Medulla oblongata (tissue), 1 donor: Measurements from ENCODE around the gene CILP2.

Source experiments
- DNase-seq: peaks from one replicate; pipeline ENCODE4 v3.0.0-alpha.2; 2015; ENCODE audit errors: extremely low spot score

Gene CILP2

GRCh38 chr19:19543640-19544039, 5.6 kb downstream of the CILP2 start:
- DNase-seq: no peak

DNA sequence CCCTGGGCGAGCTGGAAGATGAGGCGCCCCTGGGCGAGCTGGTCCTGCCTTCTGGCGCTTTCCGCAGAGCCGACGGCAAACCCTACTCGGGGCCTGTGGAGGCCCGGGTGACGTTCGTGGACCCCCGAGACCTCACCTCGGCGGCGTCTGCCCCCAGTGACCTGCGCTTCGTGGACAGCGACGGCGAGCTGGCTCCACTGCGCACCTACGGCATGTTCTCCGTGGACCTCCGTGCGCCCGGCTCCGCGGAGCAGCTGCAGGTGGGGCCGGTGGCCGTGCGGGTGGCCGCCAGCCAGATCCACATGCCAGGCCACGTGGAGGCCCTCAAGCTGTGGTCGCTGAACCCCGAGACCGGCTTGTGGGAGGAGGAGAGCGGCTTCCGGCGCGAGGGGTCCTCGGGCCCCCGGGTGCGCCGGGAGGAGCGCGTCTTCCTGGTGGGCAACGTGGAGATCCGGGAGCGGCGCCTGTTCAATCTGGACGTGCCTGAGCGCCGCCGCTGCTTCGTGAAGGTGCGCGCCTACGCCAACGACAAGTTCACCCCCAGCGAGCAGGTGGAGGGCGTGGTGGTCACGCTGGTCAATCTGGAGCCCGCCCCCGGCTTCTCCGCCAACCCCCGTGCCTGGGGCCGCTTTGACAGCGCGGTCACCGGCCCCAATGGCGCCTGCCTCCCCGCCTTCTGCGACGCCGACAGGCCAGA, 6.3 kb downstream of the CILP2 start:
- DNase-seq: no peak

DNA sequence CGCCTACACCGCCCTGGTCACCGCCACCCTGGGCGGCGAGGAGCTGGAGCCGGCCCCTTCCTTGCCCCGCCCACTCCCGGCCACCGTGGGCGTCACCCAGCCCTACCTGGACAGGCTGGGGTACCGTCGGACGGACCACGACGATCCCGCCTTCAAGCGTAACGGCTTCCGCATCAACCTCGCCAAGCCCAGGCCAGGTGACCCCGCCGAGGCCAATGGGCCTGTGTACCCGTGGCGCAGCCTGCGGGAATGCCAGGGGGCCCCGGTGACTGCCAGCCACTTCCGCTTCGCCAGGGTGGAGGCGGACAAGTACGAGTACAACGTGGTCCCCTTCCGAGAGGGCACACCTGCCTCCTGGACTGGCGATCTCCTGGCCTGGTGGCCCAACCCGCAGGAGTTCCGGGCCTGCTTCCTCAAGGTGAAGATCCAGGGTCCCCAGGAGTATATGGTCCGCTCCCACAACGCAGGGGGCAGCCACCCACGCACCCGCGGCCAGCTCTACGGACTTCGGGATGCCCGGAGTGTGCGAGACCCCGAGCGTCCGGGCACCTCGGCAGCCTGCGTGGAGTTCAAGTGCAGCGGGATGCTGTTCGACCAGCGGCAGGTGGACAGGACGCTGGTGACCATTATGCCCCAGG, 7.0 kb downstream of the CILP2 start:
- no peak for DNase-seq

DNA sequence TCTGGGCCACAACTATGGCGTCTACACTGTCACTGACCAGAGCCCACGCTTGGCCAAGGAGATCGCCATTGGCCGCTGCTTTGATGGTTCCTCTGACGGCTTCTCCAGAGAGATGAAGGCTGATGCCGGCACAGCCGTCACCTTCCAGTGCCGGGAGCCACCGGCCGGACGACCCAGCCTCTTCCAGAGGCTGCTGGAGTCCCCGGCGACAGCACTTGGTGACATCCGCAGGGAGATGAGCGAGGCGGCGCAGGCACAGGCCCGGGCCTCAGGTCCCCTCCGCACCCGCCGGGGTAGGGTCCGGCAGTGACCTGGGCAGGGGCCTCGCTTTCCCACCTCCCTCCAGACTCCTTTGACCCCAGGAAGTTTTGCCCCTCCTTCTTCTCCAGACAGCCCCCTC, 7.6 kb downstream of the CILP2 start:
- no peak for DNase-seq

DNA sequence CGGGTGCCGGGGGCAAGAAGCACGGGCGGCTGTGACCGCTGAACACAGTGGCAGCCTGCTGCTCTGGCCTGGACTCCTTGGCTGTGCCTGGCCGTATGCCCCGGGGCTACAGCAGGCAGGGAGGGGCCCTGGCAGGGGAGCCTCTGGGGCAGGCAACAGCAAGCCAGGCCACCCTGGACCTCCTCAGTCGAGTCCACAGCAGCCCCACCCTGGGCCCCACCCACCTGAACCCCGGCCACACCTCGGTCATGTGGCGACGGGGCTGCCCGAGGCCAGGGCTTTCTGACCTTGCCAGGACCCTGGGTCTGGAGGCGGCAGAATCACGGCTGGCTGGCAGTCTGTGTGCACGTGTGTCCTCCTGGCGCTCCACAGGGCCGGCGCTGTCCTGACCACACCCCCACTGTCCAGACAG, 8.7 kb downstream of the CILP2 start:
- DNase-seq: no peak

GRCh38 chr19:19547674-19548336, 9.7 kb downstream of the CILP2 start:
- no peak for DNase-seq

DNA sequence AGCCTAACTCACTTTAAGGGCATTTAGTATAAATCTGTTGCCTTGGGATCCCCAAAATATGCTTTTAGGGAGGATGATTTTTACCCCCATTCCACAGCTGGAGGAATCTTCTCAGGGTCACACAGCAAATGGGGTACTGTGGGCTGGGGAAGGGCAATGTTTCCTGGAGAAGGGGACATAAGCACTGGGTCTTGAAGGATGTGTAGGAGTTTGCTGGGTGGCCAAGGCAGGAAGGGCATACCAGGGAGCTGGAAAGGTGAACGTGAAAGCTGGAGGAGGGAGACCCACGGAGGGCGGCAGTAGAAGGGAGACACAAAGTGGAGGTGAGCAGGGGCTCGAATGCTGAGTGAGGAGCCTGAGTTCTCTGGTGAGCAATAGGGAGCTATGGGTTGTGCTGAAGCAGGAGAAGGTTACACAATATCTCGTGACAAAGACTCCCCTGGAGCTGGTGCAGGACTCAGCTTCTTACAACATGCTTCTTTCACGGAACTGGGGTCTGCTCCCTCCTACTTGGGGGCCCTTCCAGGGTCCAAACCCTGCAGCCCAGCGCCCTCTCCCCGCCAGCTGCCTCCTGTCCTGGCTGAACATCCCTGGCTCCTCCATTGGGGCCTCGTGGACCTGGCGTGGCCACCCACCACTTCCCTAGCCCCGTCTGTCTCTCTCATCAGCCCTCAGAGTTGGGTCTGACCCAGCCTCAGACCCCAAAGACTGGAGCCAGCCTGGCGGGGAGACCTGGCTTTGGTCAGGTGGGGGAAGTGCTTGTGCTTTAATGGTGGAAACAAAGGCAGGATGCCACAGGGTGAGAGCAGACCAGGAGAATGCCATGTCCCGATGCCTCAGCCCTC, 11.1 kb downstream of the CILP2 start:
- DNase-seq: no peak

DNA sequence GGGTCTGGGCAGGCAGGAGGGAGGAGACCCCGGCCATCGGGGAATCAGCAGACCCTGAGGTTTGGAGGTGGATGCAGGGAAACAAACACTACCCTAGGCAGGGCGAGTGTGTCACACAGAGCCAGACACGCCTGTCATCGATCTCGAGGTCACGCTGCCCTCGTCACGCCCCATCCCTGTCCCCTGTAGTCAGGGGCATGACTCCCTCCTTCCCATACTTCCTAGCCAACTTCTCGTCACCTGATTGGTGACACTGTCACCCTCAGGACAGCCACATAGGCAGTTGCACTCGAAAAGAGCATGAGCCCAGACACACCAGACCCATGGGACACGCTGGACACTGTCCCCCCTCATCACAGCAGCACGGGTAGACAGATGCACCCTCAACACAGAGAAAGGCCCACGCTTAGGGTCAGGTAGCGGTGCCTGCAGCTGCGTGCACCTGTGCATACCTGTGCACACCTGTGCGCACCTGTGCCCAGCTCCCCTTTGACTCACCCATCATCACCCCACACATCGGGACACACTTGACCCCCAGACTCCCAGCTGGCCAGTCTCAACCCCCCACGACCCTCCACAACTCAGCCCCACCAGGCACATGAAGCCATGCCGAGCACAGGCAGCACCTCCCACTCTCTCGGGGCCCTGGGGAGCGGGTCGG, 11.9 kb downstream of the CILP2 start:
- no peak for DNase-seq

- DNase-seq: no peak
Observed at GRCh38 chr19:19550485-19550929, 12.4 kb downstream of the CILP2 start.

- no peak for DNase-seq
Observed at GRCh38 chr19:19550972-19551852, 13.1 kb downstream of the CILP2 start.

- no peak for DNase-seq
Observed at GRCh38 chr19:19551853-19552192, 13.8 kb downstream of the CILP2 start.

GRCh38 chr19:19552798-19553197, 14.7 kb downstream of the CILP2 start:
- no peak for DNase-seq

- no peak for DNase-seq
Observed at GRCh38 chr19:19553670-19554069, 15.6 kb downstream of the CILP2 start.

DNA sequence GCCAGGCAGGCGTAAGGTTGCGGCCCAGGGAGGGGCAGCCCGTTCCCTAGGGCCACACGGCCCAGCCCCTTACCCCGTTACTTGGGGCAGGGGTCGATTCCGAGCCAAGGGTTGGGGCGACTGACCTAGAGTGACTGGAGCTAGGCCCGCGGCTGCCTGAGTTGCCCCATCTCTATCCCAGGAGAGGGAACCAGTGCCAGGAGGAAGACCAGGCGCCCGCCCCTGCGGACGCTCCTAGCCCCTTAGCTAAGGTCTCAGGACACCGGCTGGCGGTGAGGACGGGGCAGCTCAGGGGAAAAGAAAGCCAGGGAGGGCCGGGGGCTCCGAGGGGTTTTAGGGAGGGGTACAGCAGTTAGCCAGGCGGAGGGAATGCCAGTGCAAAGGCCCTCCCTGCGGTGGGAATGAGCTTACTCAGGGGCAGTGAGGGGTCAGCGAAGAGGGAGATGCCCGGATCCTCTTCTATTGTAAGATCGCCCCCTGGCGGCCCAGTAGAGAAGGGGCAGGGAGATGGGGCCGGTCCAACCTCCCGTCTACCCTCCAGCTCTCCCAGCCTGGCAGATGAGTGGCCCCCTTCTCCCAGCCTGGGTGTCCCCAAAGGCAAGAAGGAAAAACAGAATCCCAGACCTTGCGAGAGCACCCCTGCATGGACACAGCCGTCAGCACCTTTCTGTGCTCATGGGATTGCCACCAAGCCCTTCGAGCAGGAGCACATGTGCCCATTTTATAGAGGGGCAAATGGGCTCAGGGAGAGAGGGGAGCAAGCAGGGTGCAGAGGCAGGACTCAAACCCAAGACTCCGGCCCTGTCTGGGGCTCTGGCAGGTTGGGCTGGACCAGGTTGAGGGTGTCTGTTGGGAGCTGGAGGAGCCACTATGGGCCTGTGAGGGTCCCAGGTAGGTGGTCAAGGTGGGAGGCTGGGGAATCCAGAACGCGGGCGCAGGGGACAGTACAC, 16.3 kb downstream of the CILP2 start:
- peak; percentile 8 for DNase-seq

GRCh38 chr19:19558055-19558454, 20.0 kb downstream of the CILP2 start:
- DNase-seq: no peak

GRCh38 chr19:19558636-19559035, 20.6 kb downstream of the CILP2 start:
- no peak for DNase-seq

DNA sequence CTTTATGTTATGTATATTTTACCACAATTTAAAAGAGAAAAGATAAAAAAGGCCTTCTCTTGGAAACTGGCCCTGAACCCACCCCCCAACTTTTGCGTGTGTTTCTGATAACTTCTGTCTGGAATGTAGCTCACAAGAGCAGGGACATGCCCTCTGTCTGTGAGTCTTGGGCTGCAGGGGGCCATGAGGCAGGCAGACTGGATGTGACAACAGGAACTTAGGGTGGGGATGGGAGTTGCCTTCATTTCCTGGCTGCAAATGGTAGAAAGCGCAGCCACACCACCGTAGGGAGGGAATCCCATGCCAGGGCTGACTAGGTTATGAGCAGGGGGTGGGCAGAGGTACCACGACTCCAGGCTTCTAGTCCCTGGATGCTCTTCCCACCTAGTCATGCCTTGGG, 21.9 kb downstream of the CILP2 start:
- no peak for DNase-seq

DNA sequence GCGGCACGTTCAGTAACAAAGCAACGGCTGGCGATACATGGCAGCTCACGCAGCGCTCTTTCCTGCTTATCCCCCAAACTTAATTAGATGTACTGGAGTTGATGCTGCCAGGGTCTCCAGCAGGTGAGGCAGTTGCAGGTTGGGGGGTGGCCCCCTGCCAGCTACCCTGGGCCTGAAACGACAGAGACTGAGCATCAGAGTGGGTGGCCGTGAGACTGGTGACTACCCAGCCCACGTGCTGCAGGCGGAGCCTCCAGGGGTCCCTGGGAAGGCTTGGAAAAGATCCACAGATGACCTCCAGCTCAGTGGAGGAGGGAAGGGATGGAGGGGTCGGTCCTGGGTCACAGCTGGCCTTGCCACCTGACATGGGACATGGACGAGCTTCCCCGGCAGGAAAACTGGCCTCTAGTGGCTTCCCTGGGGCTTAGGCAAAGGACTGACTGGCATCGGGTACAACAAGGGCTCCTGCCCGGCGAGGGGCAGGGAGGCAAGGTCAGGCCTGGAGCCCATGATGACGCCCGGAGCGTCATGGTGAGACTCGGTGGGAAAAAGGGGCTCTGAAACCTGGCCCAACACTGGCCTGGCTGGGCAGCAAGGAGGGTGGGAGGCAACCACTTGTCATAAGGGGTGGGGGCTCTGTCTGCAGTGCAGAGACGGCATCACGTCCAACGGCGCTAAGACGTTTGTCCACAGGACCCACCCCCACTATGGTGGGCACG, 24.0 kb downstream of the CILP2 start:
- DNase-seq: no peak
